Right ventricle myocardium superior (tissue), 1 donor: ENCODE results near the gene CASP12. TPM values are rescaled to one million over a fixed set of nuclear protein-coding genes. Genes with fewer than 3 reads are reported as not detected.
A peak's percentile ranks its signal among the peaks of the same experiment; 100 is the strongest.

Experiments
- ATAC-seq: fragments of 200-7000 bp; cut with Tn5 transposase; one replicate; pipeline ENCODE4 v1.9.1; 2020; ENCODE audit warnings: mild to moderate bottlenecking; ENCODE audit not compliant: poor library complexity
- DNase-seq: peaks from one replicate; pipeline ENCODE4 v3.0.0-alpha.2; 2020
- intact Hi-C: fragments of 100-400 bp; cut with DNase I; formaldehyde crosslinking; loops from one replicate; pipeline ENCODE4 v1.11.2; 2022
- total RNA-seq: library from RNA; stranded (reverse); fragmentation: NEBNext Ultra II Directional; extraction: Animal tissue kit (Norgen Biotek cat#: 25700); gene quantifications from one replicate; pipeline ENCODE4 v1.2.1, GENCODE V29; 2021
- donor health status: DM: no; HTN: yes; CAD: no; lungs with severe emphysema.

Gene CASP12
- total RNA-seq, 1 donor from 2014 or later, result 0.27 TPM

DNA sequence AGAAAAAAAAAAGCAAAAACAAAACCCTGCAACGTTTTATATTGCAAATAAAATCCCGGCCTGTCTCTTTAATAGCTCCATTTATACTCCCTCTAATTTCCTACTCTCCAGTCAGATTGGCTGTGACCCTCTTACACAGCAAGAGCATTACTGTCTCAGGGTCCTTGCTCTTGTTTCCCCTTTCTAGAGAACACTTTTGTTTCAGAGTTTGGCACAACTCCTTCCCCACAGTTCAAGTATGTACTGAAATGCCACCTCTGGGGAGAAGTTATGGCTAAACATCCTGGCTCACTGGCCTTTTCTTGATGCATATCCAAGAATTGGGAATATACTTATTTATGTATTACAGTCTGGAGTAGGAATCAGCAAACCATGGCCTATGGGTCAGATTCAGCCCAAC lies 2.6 kb downstream of the CASP12 start:
- DNase-seq (no peak), ATAC-seq (peak; percentile 50)
- intact Hi-C loops, result no loop called here

DNA sequence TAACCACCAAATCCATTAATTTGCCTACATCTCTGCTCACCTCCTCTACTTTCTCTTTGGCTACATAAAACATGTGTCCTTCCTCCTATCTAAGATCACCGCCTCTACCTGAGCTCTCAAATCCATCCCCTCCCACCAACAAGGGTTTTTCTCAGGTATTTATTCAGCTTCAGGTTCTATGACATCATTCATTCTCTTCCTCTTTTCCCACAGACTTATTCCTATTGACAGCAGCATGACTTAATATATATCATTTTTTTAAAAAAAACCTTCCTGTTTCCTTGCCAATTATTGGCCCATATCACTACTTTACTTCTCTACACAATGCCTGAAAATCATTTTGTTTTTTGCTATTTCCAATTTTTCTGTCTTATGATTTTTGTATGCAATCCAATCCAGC lies 4.4 kb downstream of the CASP12 start:
- ATAC-seq (no peak), DNase-seq (no peak)
- intact Hi-C loops, result no loop called here

DNA sequence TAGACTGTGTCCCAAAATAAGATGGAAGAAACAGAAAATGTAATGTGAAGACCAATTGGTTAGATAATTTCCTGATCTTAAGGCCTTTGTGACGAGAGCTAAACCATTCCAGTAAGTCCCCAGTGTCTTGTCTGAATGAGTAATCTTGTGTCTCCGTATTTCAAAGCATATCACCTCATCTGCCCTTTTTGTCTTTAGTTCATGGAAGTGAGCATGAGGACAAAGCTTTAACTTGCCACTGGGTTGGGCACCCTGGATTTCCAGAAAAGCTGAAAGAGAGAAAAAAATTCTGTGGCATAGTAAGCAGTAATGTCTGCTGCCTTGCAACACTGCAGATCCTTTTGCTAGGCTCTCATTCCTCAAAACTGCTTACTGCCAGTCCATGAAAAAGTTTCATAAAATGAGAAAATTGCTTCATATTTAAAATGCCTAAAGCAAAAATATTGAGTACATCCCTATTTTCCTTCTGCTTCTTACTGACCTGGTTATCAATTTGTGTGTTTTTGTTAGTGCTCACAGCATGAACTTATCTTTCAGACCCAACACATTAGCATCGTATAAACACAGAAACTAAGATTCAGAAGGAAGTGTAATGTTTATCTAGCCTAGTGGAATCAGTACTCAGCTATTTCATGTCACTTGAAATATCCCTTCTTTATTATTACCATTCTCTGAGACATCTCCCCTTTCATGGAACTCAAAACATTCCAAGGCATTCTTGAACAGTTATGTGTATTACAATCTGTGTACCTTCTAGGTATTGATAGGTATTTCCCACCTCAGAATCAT lies 5.3 kb downstream of the CASP12 start:
- DNase-seq, result no peak

DNA sequence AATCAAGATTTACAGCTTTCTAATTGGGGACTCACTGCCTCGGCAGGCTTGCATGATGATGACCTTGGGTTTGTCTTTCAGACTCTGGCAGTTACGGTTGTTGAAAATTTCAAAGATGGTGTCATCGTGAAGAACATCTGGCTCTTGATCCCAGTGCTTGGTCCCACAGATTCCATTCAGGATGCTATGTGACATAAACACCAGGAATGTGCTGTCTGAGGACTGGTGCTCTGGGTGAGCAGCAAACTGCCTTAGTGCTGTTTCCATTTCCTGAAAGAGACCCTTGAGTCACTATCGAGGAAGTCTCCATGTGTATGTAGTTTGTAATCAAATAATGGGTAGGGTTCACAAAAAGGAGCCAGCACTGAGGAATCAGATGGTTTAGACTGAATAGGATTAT lies 7.1 kb downstream of the CASP12 start:
- DNase-seq (no peak), ATAC-seq (no peak)
- intact Hi-C loops, result no loop called here

More for the DNA sequence above, 5.3 kb downstream of the CASP12 start:
- intact Hi-C loops, result no loop called here
- ATAC-seq, result no peak

DNA sequence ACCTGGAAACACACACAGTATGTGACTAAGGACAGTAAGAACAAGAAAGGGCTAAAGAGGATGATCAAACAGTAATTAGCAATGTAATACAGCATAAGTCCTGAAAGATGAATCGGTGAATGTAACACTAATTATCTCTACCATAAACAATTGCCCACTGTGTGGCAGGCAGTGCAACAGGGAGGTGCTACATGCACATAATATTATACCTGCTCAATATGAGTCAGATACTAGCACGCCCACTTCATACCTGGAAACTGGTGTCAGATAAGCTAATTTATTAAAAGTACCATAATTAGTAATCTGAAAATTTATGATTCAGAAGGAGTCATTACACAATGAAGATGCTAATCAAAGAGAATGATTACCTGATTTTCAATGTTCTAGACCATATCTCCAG lies 14.9 kb downstream of the CASP12 start:
- DNase-seq (no peak), ATAC-seq (no peak)
- intact Hi-C loops, result no loop called here

DNA sequence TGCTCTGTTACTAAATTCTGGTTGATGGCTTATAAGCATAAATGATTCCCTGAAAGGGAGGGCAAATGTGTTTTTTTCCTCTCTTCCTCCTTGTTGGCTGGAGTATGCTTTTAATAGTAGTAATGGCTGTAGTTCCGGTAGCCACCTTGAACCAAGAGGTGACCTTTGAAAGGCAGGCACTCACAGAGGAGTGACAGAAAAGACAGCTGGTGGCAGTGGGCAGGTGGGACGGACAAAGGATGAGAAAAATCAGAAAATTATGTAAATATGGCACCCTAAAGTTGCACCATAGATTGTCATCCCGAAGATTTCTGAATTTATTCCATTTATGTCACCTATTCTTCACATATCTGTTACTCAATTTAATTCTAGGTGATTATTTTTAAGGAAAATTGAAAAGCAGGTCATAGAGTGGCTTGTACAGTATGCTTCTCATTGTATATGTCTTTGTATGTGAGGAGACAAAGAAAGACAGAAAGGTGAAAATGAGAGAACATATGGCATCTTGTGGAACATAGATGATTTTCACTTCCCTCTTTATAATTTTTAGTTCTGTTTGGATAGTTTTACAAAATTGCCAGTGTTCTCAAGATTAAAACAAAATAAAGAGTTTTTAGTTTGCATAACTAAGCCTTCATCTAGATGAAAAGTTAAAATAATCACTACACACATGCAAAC lies 17.0 kb downstream of the CASP12 start:
- ATAC-seq (no peak), DNase-seq (no peak)
- intact Hi-C loops, result no loop called here

DNA sequence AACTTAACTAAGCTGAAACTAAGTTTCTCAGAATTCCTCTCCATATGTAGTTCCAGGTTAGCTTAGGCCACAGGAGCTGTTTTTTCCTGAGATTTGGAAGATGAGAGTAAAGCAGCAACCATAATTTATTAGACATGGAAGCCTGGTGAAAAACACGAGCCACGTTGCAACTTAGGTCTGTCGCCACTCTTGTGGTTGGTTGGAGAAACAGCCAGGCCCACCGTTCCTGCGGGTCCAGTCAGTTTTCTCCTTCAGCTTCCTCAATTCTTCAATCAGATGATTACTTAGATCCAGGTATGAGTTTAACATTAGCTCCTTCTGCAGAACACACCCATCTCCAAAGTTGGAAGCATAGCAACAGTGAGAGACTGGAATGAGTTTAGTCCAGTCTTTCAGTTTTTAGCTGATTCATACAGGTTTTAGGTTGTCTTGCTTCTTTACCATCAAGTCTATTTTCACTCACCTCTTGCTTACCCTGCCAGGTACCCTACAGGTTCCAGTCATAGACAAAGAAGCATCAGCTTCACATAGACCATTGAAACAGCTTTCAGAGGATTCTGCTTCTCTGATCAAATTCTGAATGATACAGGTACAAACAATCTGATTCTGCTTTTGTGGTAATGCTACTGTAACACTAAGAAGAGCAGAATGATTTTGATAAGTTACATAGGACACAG lies 18.6 kb downstream of the CASP12 start:
- ATAC-seq (no peak), DNase-seq (no peak)
- intact Hi-C loops, result no loop called here

DNA sequence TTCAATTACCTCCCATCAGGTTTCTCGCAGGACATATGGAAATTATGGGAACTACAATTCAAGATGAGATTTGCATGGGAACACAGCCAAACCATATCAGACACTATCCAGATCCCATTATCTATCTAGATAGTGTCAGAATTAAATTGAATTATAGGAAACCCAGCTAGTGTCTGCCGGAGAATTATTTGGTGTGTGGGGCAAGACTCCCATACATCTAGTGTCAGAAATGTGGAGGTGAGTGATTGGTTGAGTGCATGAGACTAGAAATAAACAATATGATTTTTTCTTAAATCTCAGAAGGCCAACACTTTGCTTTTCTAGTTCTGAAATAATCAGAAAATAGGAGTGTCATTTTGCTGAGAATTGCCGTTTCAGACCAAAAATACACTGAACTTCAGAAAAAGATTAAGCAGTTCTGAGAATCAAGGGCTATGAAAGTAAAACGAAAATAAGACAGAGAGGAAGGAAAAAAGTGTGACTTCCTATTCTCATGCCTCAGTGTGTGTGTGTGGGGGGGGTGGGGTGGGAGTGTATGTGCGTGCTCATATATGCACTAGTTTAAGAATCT lies 21.3 kb downstream of the CASP12 start:
- no peak for DNase-seq
- no peak for ATAC-seq
- intact Hi-C loops, result no loop called here

DNA sequence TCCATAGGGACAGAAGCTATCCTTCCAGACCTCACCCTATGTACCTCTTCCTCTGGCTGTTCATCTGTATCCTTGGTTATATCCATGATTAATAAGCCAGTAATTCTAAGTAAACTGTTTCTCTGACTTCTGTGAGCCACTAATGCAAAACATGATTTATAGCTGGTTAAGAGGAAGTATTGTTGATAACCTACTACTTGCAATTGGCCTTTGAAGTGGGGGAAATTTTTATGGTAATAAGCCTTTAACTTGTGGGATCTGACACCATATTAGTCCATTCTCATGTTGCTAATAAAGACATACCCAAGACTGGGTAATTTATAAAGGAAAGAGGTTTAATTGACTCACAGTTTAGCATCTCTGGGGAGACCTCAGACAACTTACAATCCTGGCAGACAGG lies 21.9 kb downstream of the CASP12 start:
- ATAC-seq (no peak), DNase-seq (no peak)
- intact Hi-C loops, result no loop called here

DNA sequence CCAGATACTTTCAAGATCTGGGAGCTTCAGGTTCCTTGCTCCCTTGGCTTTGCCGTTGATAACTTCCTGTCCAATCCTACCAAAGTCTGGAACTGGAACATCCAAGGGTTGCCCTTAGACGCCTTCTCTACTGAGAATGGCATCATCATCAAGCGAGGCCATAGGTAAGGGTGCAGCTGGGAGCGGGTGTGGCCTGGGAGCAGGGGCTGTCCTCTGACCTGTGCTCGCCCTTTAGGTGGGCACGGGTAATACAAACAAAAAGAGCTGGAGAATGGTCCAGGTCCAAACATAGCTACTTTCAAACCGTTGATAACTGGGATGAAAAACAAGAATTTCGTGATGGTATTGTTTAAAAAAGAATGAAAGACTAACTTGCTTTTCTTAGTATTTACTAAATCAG lies 25.0 kb downstream of the CASP12 start:
- intact Hi-C loops, result no loop called here
- ATAC-seq, result no peak

DNA sequence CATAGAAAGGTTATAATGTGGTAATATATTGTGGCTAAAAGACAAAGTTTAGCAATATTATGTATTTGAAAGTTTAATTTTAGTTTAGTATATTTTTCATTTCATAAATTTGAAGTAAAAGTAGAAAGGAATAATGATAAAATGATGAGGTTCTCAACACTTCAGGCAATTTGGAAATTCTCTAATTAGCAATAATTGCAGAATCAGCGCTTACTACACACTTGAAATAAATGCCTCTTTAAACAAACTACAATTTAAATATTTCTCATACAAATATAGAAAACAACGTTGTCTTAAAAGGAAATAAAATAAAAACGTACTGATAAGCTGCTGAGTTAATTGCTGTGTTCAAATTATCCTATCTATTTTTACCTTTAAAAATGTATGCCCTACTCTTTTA lies 25.9 kb downstream of the CASP12 start:
- intact Hi-C loops, result no loop called here
- DNase-seq, result no peak
- no peak for ATAC-seq

More for the DNA sequence above, 25.0 kb downstream of the CASP12 start:
- no peak for DNase-seq

DNA sequence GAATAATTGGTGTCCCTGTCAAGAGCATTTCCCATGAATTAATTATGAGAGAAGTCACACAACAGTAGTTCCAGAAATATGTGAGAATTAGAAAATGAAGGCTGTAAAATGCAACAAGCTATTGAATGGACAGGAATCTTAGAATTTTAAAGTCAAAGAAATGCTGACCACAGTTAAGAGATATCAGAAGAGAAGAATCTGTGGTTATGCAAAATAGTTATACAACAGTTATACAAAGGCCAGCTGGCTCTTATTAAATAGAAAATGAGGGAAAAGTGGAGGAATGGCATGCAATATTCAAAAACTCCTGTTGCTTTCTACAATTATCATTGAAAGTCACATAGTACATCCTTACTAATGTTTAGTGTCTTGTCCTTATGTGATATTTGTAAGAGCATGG lies 27.4 kb downstream of the CASP12 start:
- intact Hi-C loops, result no loop called here
- ATAC-seq, result no peak
- no peak for DNase-seq

DNA sequence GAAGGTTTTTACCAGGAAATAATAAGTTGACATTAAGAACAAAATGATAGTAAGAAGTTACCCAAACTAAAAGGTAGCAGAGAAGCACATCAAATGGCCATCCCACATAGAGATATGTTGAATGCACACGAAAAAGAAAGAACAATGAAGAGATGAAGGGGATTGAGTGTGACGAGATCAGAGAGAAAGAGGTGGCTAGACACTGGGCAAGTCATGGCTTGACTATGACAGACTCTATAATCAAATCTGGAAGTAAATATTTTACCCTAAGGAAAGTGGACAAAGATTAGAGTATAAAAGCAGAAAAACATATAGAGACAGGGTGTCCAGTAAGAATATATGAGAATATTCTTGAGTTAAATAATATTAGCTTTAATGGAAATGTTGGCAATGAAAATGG lies 31.4 kb downstream of the CASP12 start:
- no peak for ATAC-seq
- intact Hi-C loops, result no loop called here
- DNase-seq, result no peak

DNA sequence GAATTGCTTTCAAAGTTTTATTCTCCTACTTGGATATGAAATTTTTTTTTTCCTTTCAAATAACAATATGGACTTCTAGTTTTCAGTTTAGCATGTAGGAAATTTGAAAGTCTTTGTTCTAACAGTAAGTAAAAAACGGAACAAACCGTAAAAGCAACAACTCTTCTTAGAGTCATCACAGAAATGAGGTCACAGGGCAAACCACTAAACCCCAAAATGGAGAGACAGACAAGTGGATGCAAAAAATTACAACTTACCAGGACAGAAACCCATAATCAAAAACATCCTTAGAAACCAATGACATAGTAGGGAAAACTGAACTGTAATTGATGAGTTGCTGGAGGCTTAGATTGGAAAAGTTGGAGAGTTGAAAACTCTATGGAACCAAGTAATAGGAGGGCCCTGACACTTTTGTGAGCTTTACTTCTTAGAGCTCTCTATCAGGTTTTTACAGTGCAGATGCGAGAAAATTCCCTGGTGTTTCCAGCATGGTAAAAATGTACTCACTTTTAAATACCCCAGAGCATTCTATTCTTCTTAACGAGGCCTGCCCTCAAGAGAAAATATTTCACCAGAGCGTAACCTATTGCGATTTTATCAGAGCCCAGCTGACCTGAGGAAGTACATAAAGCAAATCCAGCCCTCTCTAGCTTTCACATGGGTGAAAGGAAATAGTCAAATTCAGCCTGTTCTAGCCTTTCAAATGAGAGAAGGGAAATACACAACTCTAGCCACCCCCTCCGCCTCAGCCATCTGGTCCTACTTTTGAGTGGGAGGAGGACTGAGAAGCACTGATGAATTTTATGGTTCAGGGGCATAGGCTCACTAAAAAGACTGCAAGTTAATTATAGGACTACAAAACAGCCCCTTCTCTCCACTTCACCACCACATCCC lies 39.1 kb downstream of the CASP12 start:
- ATAC-seq (no peak), DNase-seq (no peak)
- intact Hi-C loops, result no loop called here

DNA sequence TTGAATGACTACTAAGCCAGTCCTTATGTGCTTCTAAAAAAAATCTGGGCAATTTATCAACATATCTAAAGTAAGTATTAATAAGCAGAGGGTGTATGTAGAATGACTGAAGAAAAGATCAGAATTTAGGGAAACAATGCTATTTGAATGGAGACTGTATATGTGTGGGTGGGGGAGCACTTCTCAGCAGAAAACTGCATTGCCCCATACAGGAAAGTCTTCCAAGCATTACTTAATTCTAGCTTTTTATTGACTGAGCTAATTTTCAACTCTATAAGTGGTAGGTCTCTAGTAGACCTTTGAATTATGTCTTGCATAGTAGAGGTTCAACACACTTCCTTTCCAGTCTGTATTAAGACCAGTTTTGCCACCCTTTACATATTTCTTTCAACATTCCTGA lies 41.7 kb downstream of the CASP12 start:
- no peak for DNase-seq
- intact Hi-C loops, result no loop called here
- no peak for ATAC-seq

DNA sequence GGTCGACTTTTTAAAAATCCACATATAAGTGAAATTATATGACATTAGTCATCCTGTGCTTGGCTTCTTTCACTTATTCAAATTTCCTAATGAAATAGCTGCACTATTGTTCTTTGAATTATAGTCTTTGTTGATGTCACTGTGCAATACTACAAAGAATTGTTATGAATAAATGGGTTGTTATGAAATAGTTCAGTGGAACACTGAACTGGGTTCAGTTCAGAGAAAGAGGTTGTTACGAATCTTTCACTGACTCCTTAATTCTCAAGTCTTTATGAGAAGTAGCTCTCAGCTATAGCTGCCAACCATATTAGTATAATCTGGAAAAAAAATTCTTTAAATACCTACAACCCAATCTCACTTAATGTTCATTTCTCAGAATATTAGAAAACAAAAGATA lies 42.3 kb downstream of the CASP12 start:
- intact Hi-C loops, result no loop called here
- ATAC-seq (no peak), DNase-seq (no peak)

DNA sequence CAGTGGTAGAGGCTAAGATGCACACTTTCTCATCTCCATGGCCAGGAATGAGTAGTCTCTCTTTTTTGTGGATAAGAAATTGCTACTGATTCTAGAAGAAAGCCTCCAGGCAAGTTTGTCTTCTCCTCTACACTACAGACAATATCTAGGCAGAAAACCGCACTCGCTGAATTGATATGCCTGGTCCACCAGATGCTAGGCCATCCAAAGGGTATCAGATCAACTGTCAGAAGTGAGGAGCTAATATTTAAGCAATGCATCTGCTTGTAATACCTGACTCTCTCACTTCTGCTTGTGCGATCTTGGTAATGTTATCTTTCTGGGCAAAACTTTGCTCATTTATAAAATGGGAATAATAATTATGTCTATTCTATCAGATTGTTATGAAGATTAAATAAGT lies 45.0 kb downstream of the CASP12 start:
- intact Hi-C loops, result no loop called here
- ATAC-seq, result no peak
- DNase-seq, result no peak

DNA sequence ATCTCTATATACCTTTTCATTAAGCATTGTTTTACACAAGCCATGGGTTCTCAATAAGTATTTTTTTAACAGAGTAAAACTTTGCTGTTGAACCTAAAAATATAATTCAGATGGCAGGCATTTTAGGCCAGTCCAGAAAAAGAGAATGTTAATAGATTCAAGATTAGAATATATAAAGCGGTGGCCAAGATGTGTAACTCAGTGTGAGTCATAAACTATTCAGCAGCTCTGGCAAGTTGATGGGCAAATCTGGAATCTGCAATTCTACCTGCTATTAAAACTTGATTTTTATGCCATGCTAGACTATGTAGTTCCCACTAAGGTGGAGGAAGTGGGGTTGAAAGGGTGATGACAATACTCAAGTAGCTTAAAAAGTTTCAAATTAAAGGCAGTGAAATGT lies 45.4 kb downstream of the CASP12 start:
- no peak for ATAC-seq
- intact Hi-C loops, result no loop called here
- no peak for DNase-seq

DNA sequence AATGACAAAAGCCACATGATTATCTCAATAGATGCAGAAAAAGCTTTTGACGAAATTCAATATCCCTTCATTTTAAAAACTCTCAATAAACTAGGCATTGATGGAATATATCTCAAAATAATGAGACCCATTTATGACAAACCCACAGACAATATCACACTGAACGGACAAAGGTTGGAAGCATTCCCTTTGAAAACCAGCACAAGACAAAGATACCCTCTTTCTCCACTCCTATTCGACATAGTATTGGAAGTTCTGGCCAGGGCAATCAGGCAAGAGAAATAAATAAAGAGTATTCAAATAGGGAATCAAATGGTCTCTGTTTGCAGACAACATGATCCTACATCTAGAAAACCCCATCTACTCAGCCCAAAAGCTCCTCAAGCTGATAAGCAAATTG lies 52.0 kb downstream of the CASP12 start:
- DNase-seq (no peak), ATAC-seq (no peak)
- intact Hi-C loops, result no loop called here
